Measurements from ENCODE around the gene GMEB1. TPM values are rescaled to one million over a fixed set of nuclear protein-coding genes. Genes with fewer than 3 reads are reported as not detected.
"Not testable (repeated sequence)": the region's sequence is repeated elsewhere in the genome, so short reads cannot be mapped to it uniquely, and the experiment has no call there.

The GMEB1 gene
- total and polyA plus RNA-seq, 3 experiments from 2014 or later: 21.3 to 24.3 (median 21.8) TPM

DNA sequence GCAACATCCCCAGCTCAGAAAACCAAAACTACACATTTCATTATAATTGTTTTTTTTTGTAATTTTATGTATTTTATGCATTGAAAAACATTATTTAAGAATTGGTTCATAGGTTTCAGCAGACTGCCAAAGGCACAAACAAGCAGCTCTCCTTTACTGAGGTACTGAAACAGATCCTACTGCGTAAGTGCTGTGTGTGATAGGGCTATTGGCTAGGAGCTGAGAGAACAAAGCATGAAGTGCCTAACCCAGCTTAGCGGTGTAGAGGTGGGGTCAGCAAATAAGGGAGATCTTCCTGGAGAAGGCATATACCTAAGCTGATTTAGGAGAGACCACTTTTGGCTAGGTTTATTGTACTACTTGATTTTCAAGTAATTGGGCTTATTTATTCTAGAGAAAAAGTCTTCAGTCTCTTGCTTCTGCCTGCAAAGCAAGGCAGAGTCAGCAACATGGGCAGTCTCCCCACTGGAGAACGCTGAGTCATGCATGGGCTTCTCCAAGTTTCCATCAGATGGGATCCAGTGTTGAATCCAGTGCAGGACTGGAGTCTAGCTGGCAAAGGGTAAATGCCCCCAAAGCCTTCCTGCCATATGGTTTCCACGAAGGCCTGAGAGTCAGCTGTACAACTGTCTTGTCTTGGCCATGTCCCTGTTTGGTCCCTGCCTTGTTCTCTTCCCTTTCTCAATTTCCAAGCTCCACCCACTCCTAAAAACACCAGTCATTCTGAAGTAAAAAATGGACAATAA is 50.2 kb downstream of the GMEB1 start:
- H3K27me3 Mint-ChIP-seq: peaks cover 0 to 2% of the 10 kb centered on the region in 2 donors
- H3K4me3 Mint-ChIP-seq: no peak overlapping the region
- H3K36me3 ChIP-seq (ENCODE audit: insufficient read depth, low read length): peaks cover 11% of the 10 kb centered on the region
- CTCF ChIA-PET: interaction anchor here (1.7 kb wide), 1 partner anchor 18 kb away, joined by 7 read pairs; the partner anchor contains the start of gene YTHDF2
- H3K9me3 ChIP-seq (ENCODE audit: low read length): no peaks in the 10 kb centered on the region
- peak overlapping the region in 4 of 8 donors; percentile 47 to 78 (median 56) for H3K27ac Mint-ChIP-seq
- POLR2A ChIA-PET: no interaction called here
- H3K4me3 ChIP-seq (ENCODE audit: low read length): no peak overlapping the region
- no peaks in the 10 kb centered on the region for H3K9me3 Mint-ChIP-seq
- no peak for DNase-seq
- no peaks in the 10 kb centered on the region for H3K4me1 Mint-ChIP-seq
- H3K36me3 Mint-ChIP-seq: peaks cover 0 to 22% (median 9%) of the 10 kb centered on the region in 3 donors
- no peaks in the 10 kb centered on the region for H3K27me3 ChIP-seq (ENCODE audit: insufficient read depth, low read length, poor library complexity, severe bottlenecking)
- H3K27ac ChIP-seq (ENCODE audit: low read depth, low read length): peak overlapping the region; percentile 57
- H3K4me1 ChIP-seq (ENCODE audit: insufficient read depth, low read length): no peaks in the 10 kb centered on the region

DNA sequence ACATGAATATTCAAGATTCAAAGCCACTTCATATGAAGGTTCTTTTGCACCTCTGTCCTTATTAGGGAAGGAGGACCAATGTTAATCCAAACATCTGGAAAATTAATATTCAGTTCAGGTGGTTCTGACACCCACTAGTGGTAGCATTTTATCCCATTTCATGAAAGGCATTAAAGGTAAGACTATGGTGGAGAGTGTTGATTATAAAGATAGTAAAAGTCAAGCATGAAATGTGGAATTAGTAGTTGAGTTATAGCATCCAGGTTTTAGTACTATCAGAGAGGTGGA is 50.7 kb downstream of the GMEB1 start:
- peaks cover 0 to 2% of the 10 kb centered on the region in 2 donors for H3K27me3 Mint-ChIP-seq
- H3K4me3 Mint-ChIP-seq: no peak overlapping the region
- H3K4me1 Mint-ChIP-seq: no peaks in the 10 kb centered on the region
- H3K9me3 Mint-ChIP-seq: no peaks in the 10 kb centered on the region
- peaks cover 0 to 17% (median 4%) of the 10 kb centered on the region in 3 donors for H3K36me3 Mint-ChIP-seq
- Histone ChIP-seq H3K27ac (ENCODE audit: low read depth, low read length) (no peak overlapping the region), H3K9me3 (ENCODE audit: low read length) (no peaks in the 10 kb centered on the region), H3K4me1 (ENCODE audit: insufficient read depth, low read length) (no peaks in the 10 kb centered on the region), H3K36me3 (ENCODE audit: insufficient read depth, low read length) (peaks cover 6% of the 10 kb centered on the region), H3K27me3 (ENCODE audit: insufficient read depth, low read length, poor library complexity, severe bottlenecking) (no peaks in the 10 kb centered on the region), H3K4me3 (ENCODE audit: low read length) (no peak overlapping the region)
- no peak for DNase-seq
- peak overlapping the region in 3 of 8 donors; percentile 29 to 58 (median 54) for H3K27ac Mint-ChIP-seq
- CTCF ChIA-PET: interaction anchor here (1.7 kb wide), 1 partner anchor 17 kb away, joined by 7 read pairs; the partner anchor contains the start of gene YTHDF2
- POLR2A ChIA-PET: no interaction called here

DNA sequence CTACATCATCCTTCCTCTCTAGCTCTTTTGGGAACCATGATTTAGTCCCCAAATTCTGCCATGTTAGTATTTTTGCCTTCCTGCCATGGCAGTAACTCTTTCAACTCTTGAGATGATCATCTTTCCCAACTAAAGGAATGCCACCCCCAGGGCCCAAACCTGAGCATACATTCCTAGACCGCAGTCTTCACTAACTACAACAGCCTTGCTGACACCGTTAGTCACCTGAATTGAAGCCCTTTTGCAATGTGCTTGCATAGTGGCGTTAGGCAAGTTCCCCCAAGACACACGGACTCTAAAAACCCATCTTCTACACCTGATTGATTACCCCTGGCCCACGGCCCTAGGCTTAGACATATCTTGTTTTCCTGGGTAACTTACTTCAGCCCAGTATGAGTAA is 51.8 kb downstream of the GMEB1 start:
- Mint-ChIP-seq H3K9me3 (no peaks in the 10 kb centered on the region), H3K27me3 (peaks cover 0 to 2% of the 10 kb centered on the region in 2 donors), H3K27ac (peak overlapping the region in 1 of 8 donors; percentile 47), H3K36me3 (peaks cover 0 to 8% (median 0%) of the 10 kb centered on the region in 3 donors), H3K4me3 (no peak overlapping the region), H3K4me1 (no peaks in the 10 kb centered on the region)
- CTCF ChIA-PET: interaction anchor here (0.7 kb wide), 1 partner anchor 1153 kb away, joined by 3 read pairs; no protein-coding TSS in a partner anchor
- H3K9me3 ChIP-seq (ENCODE audit: low read length): no peaks in the 10 kb centered on the region
- H3K36me3 ChIP-seq (ENCODE audit: insufficient read depth, low read length): no peaks in the 10 kb centered on the region
- no peak overlapping the region for H3K27ac ChIP-seq (ENCODE audit: low read depth, low read length)
- no peaks in the 10 kb centered on the region for H3K4me1 ChIP-seq (ENCODE audit: insufficient read depth, low read length)
- H3K4me3 ChIP-seq (ENCODE audit: low read length): no peak overlapping the region
- DNase-seq: no peak
- H3K27me3 ChIP-seq (ENCODE audit: insufficient read depth, low read length, poor library complexity, severe bottlenecking): no peaks in the 10 kb centered on the region
- POLR2A ChIA-PET: no interaction called here

DNA sequence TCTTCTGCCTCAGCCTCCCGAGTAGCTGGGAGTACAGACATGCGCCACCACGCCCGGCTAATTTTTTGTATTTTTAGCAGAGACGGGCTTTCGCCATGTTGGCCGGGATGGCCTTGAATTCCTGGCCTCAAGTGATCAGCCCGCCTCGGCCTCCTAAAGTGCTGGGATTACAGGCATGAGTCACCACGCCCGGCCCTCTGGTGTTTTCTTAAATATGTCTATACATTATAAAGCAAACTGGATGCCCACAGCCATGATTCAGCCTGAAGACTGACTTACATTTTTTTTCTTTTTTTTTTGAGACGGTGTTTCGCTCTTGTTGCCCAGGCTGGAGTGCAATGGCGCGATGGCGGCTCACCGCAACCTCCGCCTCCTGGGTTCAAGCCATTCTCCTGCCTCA is 53.3 kb downstream of the GMEB1 start:
- POLR2A ChIA-PET; H3K4me3 ChIP-seq (ENCODE audit: low read length); H3K4me1 ChIP-seq (ENCODE audit: insufficient read depth, low read length); DNase-seq; H3K27me3 Mint-ChIP-seq; H3K9me3 ChIP-seq (ENCODE audit: low read length); H3K4me1 Mint-ChIP-seq; H3K27ac Mint-ChIP-seq; H3K27me3 ChIP-seq (ENCODE audit: insufficient read depth, low read length, poor library complexity, severe bottlenecking); H3K4me3 Mint-ChIP-seq; H3K36me3 Mint-ChIP-seq; H3K27ac ChIP-seq (ENCODE audit: low read depth, low read length); H3K9me3 Mint-ChIP-seq; H3K36me3 ChIP-seq (ENCODE audit: insufficient read depth, low read length): not testable (repeated sequence)
- CTCF ChIA-PET: interaction anchor here (1.9 kb wide), 1 partner anchor 14 kb away, joined by 7 read pairs; the partner anchor contains the start of gene YTHDF2

DNA sequence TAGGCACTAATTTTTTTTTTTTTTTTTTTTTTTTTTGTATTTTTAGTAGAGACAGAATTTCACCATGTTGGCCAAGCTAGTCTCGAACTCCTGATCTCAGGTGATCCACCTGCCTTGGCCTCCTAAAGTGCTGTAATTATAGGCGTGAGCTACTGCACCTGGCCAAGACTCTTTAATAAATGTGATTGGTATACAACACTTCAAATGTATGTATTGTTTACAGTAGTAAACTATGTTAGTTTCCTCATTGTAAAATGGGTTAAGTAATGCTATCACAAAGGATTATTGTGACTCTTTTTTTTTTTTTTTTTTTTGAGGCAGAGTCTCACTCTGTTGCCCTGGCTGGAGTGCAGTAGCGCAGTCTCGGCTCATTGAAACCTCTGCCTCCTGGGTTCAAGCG is 56.8 kb downstream of the GMEB1 start:
- not testable (repeated sequence) for H3K36me3 ChIP-seq (ENCODE audit: insufficient read depth, low read length); DNase-seq; H3K4me3 Mint-ChIP-seq; H3K4me1 ChIP-seq (ENCODE audit: insufficient read depth, low read length); H3K27ac Mint-ChIP-seq; H3K4me3 ChIP-seq (ENCODE audit: low read length); H3K27ac ChIP-seq (ENCODE audit: low read depth, low read length); H3K9me3 ChIP-seq (ENCODE audit: low read length); H3K9me3 Mint-ChIP-seq; H3K27me3 Mint-ChIP-seq; H3K36me3 Mint-ChIP-seq; H3K4me1 Mint-ChIP-seq; H3K27me3 ChIP-seq (ENCODE audit: insufficient read depth, low read length, poor library complexity, severe bottlenecking)
- POLR2A ChIA-PET: interaction anchor here (0.6 kb wide), 1 partner anchor 80 kb away, joined by 6 read pairs; no protein-coding TSS in a partner anchor
- CTCF ChIA-PET: interaction anchor here (1.5 to 1.6 kb wide), 2 partner anchors 11 to 90 kb away, joined by 3 to 6 read pairs; partner anchors contain the start of gene YTHDF2

DNA sequence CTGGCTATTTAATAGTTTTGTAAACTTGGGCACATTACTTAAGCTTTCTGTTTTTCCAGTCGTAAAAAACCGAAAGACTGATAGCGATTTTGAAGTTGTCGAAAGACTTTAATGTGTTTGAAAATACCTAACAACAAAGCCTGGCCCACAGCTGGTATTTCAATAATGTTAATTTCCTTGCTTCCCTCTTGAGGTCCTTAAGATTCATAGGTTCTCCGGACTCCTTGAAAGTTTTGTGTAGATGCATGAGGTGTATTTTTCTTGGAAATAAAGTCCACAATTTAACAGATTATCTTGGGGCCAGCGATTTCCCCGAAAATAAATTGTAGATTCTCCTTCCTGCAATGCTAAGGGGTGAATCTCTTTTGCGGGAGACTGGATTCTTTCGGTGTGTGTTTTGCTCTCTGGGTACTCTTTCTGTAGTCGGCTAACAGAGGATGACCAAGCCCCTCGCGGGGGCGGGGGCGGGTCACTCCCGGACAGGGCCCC is 67.4 kb downstream of the GMEB1 start:
- H3K27ac ChIP-seq (ENCODE audit: low read depth, low read length): peak overlapping the region; percentile 94
- peak overlapping the region; percentile 68 for H3K4me3 ChIP-seq (ENCODE audit: low read length)
- Mint-ChIP-seq H3K27me3 (peaks cover 0 to 3% of the 10 kb centered on the region in 2 donors), H3K36me3 (peaks cover 0 to 35% (median 5%) of the 10 kb centered on the region in 3 donors), H3K9me3 (no peaks in the 10 kb centered on the region), H3K27ac (peak overlapping the region; percentile 81 to 98 (median 91)), H3K4me3 (peak overlapping the region; percentile 89 to 100 (median 97)), H3K4me1 (peaks cover 30 to 40% (median 35%) of the 10 kb centered on the region in 3 donors)
- no peak for DNase-seq
- peaks cover 17% of the 10 kb centered on the region for H3K36me3 ChIP-seq (ENCODE audit: insufficient read depth, low read length)
- ChIA-PET POLR2A (interaction anchor here (0.7 to 2.1 kb wide), 15 partner anchors 19 to 1011 kb away, joined by 3 to 66 read pairs (median 5); partner anchors contain the start of genes FAM76A, GMEB1, MED18 and RNU11), CTCF (interaction anchor here (0.7 to 2.3 kb wide), 34 partner anchors 9 to 229 kb away, joined by 3 to 40 read pairs (median 6); partner anchors contain the start of genes GMEB1, RNU11, TAF12 and TRNAU1AP)
- H3K9me3 ChIP-seq (ENCODE audit: low read length): no peaks in the 10 kb centered on the region
- H3K4me1 ChIP-seq (ENCODE audit: insufficient read depth, low read length): peaks cover 27% of the 10 kb centered on the region
- no peaks in the 10 kb centered on the region for H3K27me3 ChIP-seq (ENCODE audit: insufficient read depth, low read length, poor library complexity, severe bottlenecking)

DNA sequence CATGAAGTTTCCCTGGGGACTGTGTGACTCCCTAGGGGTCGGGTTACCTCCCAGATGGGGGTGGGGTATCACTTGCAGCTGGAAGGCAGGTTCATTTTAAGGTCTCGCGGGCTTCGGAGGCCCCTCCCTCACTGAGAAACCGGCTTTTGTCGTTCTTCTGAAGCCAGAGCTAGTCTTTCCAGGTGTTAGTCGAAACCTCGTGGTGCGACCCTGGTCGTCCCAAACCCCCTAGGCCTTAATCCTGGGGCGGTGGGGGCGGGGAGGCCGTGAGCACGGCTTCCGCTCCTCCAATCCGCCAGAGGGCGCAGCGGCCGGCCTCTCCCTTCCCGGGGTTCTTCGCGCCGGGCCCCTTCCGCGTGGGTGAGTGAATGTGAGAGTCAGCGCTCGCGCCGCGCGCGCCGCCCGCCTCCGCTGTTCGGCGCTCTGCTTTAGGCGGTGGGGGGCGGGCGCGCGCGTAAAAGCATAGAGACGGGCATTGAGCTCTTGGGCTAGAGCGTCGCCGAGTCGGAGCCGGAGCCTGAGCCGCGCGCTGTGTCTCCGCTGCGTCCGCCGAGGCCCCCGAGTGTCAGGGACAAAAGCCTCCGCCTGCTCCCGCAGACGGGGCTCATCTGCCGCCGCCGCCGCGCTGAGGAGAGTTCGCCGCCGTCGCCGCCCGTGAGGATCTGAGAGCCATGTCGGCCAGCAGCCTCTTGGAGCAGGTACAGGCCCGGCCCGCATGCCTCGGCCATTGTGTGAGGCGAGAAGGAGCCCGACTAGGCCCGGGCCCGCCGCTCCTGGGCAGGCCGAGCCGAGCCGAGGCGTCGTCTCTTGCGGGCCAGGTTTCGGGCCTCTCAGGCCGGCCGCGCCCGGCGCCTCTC is 68.1 kb downstream of the GMEB1 start, which contains the start of gene YTHDF2:
YTHDF2 (plus strand) TSS at position 491 of the 857 bp plus-strand sequence; CDS start at position 672, 181 bp downstream.
- peak within 1 kb of the TSS; percentile 94 for H3K27ac ChIP-seq (ENCODE audit: low read depth, low read length)
- H3K27me3 ChIP-seq (ENCODE audit: insufficient read depth, low read length, poor library complexity, severe bottlenecking): no peaks in the 10 kb centered on the region
- Mint-ChIP-seq H3K4me3 (peak within 1 kb of the TSS; percentile 89 to 100 (median 97)), H3K36me3 (peaks cover 0 to 41% (median 5%) of the 10 kb centered on the region in 3 donors), H3K4me1 (peaks cover 33 to 46% (median 39%) of the 10 kb centered on the region in 3 donors), H3K9me3 (no peaks in the 10 kb centered on the region), H3K27me3 (peaks cover 0 to 3% of the 10 kb centered on the region in 2 donors), H3K27ac (peak within 1 kb of the TSS; percentile 87 to 99 (median 96))
- DNase-seq: peak; percentile 95 to 98 (median 97)
- peak within 1 kb of the TSS; percentile 79 for H3K4me3 ChIP-seq (ENCODE audit: low read length)
- H3K9me3 ChIP-seq (ENCODE audit: low read length): no peaks in the 10 kb centered on the region
- peaks cover 22% of the 10 kb centered on the region for H3K36me3 ChIP-seq (ENCODE audit: insufficient read depth, low read length)
- ChIA-PET POLR2A (interaction anchor here (0.6 to 2.1 kb wide), 19 partner anchors 9 to 1011 kb away, joined by 3 to 66 read pairs (median 5); partner anchors contain the start of genes FAM76A, GMEB1, MED18 and RCC1), CTCF (interaction anchor here (0.6 to 2.3 kb wide), 42 partner anchors 9 to 1580 kb away, joined by 3 to 40 read pairs (median 5); partner anchors contain the start of genes GMEB1, RNU11, SRSF4 and TAF12)
- H3K4me1 ChIP-seq (ENCODE audit: insufficient read depth, low read length): peaks cover 27% of the 10 kb centered on the region

Measured in CD8-positive, alpha-beta memory T cell (primary cell).